Chondrocyte (in vitro differentiated cells): ENCODE measurements around the gene CFL1. TPM values are rescaled to one million over a fixed set of nuclear protein-coding genes. Genes with fewer than 3 reads are reported as not detected.

ENCODE experiments used
- DNase-seq: peaks from one replicate; pipeline ENCODE4 v3.0.0; 2021; ENCODE audit warnings: mixed read lengths, low spot score
- H3K27ac Mint-ChIP-seq: one replicate; pipeline ENCODE4 v1.8.0; 2021; ENCODE audit warnings: mild to moderate bottlenecking, moderate library complexity, mixed read lengths; ENCODE audit not compliant: unreplicated experiment
- H3K27me3 Mint-ChIP-seq: 2 replicates; pipeline ENCODE4 v1.8.0; 2021; ENCODE audit warnings: low read depth, mixed read lengths
- H3K36me3 Mint-ChIP-seq: 2 replicates; pipeline ENCODE4 v1.8.0; 2021; ENCODE audit warnings: low read depth, mixed read lengths
- H3K4me1 Mint-ChIP-seq: 2 replicates; pipeline ENCODE4 v1.8.0; 2021; ENCODE audit warnings: low read depth, mild to moderate bottlenecking, mixed read lengths
- H3K4me3 Mint-ChIP-seq: one replicate; pipeline ENCODE4 v1.8.0; 2021; ENCODE audit warnings: mild to moderate bottlenecking, moderate library complexity, mixed read lengths; ENCODE audit not compliant: unreplicated experiment
- H3K9me3 Mint-ChIP-seq: 2 replicates; pipeline ENCODE4 v1.8.0; 2021; ENCODE audit warnings: low read depth, mixed read lengths
- CTCF ChIP-seq: fragments of 200-600 bp; sonication (generic); IDR thresholded peaks from 2 replicates; pipeline ENCODE4 v1.5.0; 2021; ENCODE audit warnings: antibody characterized with exemption, mild to moderate bottlenecking, moderate library complexity
- total RNA-seq: library from RNA; stranded (reverse); gene quantifications from 3 replicates; pipeline ENCODE4 v1.2.1, GENCODE V29; 2021

CFL1 gene
- total RNA-seq, 1 donor from 2014 or later: 1,222 TPM

GRCh38 chr11:65864706-65865471 is 6.9 kb upstream of the CFL1 start:
- no peaks in the 10 kb centered on the region for H3K27me3 Mint-ChIP-seq
- no peaks in the 10 kb centered on the region for H3K9me3 Mint-ChIP-seq
- peaks cover 26% of the 10 kb centered on the region for H3K36me3 Mint-ChIP-seq
- H3K4me3 Mint-ChIP-seq: no peak overlapping the region
- TF ChIP-seq CTCF: no peak
- peak overlapping the region; percentile 71 for H3K27ac Mint-ChIP-seq
- peaks cover 46% of the 10 kb centered on the region for H3K4me1 Mint-ChIP-seq
- peak; percentile 76 for DNase-seq

- Mint-ChIP-seq H3K27me3 (no peaks in the 10 kb centered on the region), H3K27ac (peak overlapping the region; percentile 80), H3K36me3 (peaks cover 23% of the 10 kb centered on the region), H3K4me1 (peaks cover 47% of the 10 kb centered on the region), H3K9me3 (no peaks in the 10 kb centered on the region), H3K4me3 (no peak overlapping the region)
- DNase-seq: peak; percentile 72
- no peak for TF ChIP-seq CTCF
Observed at GRCh38 chr11:65863889-65864705, 6.1 kb upstream of the CFL1 start.

DNA sequence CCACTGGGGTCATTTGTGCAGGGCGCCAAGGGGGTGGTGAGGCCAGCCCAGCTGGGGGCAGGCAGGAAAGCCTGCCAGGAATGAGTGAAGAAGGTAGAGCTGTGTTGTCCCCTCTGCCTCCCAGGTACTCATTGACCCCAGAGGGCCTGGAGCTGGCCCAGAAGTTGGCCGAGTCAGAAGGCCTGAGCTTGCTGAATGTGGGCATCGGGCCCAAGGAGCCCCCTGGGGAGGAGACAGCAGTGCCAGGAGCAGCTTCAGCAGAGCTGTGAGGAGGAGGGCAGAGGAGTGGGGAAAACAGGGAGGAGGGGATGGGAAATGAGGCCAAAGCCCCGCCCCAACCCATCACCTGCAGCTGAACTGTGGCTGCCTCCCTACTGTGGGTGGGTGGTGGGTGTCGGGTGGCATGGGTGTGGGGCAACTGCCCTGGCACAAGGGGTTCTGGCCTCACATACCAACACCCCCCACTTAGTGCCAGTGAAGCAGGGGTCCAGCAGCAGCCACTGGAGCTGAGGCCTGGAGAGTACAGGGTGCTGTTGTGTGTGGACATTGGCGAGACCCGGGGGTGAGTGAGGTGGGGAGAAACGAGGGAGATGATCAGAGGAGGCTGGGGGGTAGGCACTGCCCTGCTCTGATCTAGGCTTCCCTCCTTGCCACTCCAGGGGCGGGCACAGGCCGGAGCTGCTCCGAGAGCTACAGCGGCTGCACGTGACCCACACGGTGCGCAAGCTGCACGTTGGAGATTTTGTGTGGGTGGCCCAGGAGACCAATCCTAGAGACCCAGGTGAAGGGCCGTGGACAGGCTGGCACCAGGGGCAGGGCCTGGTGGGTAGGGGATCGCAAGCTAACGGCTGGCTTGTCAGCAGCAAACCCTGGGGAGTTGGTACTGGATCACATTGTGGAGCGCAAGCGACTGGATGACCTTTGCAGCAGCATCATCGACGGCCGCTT is 5.2 kb upstream of the CFL1 start:
- TF ChIP-seq CTCF: no peak
- no peaks in the 10 kb centered on the region for H3K27me3 Mint-ChIP-seq
- peaks cover 20% of the 10 kb centered on the region for H3K36me3 Mint-ChIP-seq
- no peak overlapping the region for H3K4me3 Mint-ChIP-seq
- DNase-seq: peak; percentile 80
- H3K4me1 Mint-ChIP-seq: peaks cover 53% of the 10 kb centered on the region
- no peaks in the 10 kb centered on the region for H3K9me3 Mint-ChIP-seq
- peak overlapping the region; percentile 80 for H3K27ac Mint-ChIP-seq

GRCh38 chr11:65862191-65862735 is 4.3 kb upstream of the CFL1 start:
- TF ChIP-seq CTCF: no peak
- peak; percentile 83 for DNase-seq
- Mint-ChIP-seq H3K27ac (peak overlapping the region; percentile 80), H3K9me3 (no peaks in the 10 kb centered on the region), H3K4me3 (peak overlapping the region; percentile 82), H3K4me1 (peaks cover 47% of the 10 kb centered on the region), H3K27me3 (no peaks in the 10 kb centered on the region), H3K36me3 (peaks cover 16% of the 10 kb centered on the region)
